ENCODE results near the gene UPB1.
"Not testable (repeated sequence)": the region's sequence is repeated elsewhere in the genome, so short reads cannot be mapped to it uniquely, and the experiment has no call there.

Gene UPB1

GRCh38 chr22:24489011-24489410 lies 6.1 kb upstream of the UPB1 start:
- no peak overlapping the region for H3K4me2 ChIP-seq (ENCODE audit: low read depth, low read length, poor library complexity, severe bottlenecking)
- H3K27me3 ChIP-seq (ENCODE audit: insufficient read depth, low read length, poor library complexity, severe bottlenecking) = no peaks in the 10 kb centered on the region
- H3K4me1 ChIP-seq (ENCODE audit: insufficient read depth, low read length, poor library complexity, severe bottlenecking) = no peaks in the 10 kb centered on the region
- TF ChIP-seq EZH2phosphoT487 (IDR thresholded peaks at IDR 0.05; ENCODE audit: borderline replicate concordance) = no peak
- TF ChIP-seq, protein P1, sequence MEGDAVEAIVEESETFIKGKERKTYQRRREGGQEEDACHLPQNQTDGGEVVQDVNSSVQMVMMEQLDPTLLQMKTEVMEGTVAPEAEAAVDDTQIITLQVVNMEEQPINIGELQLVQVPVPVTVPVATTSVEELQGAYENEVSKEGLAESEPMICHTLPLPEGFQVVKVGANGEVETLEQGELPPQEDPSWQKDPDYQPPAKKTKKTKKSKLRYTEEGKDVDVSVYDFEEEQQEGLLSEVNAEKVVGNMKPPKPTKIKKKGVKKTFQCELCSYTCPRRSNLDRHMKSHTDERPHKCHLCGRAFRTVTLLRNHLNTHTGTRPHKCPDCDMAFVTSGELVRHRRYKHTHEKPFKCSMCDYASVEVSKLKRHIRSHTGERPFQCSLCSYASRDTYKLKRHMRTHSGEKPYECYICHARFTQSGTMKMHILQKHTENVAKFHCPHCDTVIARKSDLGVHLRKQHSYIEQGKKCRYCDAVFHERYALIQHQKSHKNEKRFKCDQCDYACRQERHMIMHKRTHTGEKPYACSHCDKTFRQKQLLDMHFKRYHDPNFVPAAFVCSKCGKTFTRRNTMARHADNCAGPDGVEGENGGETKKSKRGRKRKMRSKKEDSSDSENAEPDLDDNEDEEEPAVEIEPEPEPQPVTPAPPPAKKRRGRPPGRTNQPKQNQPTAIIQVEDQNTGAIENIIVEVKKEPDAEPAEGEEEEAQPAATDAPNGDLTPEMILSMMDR (conservative IDR thresholded peaks at IDR 0.05; ENCODE audit: low read length) = no peak
- no peaks in the 10 kb centered on the region for H3K9me3 ChIP-seq (ENCODE audit: insufficient read depth, low read depth, low read length)
- H3F3A ChIP-seq (ENCODE audit: low read depth) = no peaks in the 10 kb centered on the region
- no peak overlapping the region for H2AFZ ChIP-seq (ENCODE audit: low read length)
- H4K20me1 ChIP-seq (ENCODE audit: insufficient read depth, low read length, poor library complexity, severe bottlenecking) = no peaks in the 10 kb centered on the region
- H3K4me3 ChIP-seq (ENCODE audit: low read length, poor library complexity, severe bottlenecking) = no peak overlapping the region
- H3K79me2 ChIP-seq (ENCODE audit: insufficient read depth, low read length) = no peaks in the 10 kb centered on the region
- H3K9ac ChIP-seq (ENCODE audit: low read depth, low read length, poor library complexity, severe bottlenecking) = no peak overlapping the region
- no peaks in the 10 kb centered on the region for H3K9me2 ChIP-seq (replicated peaks; ENCODE audit: low read depth, low read length)
- no peaks in the 10 kb centered on the region for H3K36me3 ChIP-seq (ENCODE audit: insufficient read depth, low read length)

- H3K9ac ChIP-seq (ENCODE audit: low read depth, low read length, poor library complexity, severe bottlenecking); H2AFZ ChIP-seq (ENCODE audit: low read length); H3K4me2 ChIP-seq (ENCODE audit: low read depth, low read length, poor library complexity, severe bottlenecking); H3K27me3 ChIP-seq (ENCODE audit: insufficient read depth, low read length, poor library complexity, severe bottlenecking); H3K9me2 ChIP-seq (replicated peaks; ENCODE audit: low read depth, low read length); H3K79me2 ChIP-seq (ENCODE audit: insufficient read depth, low read length); H3F3A ChIP-seq (ENCODE audit: low read depth); H3K4me1 ChIP-seq (ENCODE audit: insufficient read depth, low read length, poor library complexity, severe bottlenecking); H3K36me3 ChIP-seq (ENCODE audit: insufficient read depth, low read length); H3K4me3 ChIP-seq (ENCODE audit: low read length, poor library complexity, severe bottlenecking); H4K20me1 ChIP-seq (ENCODE audit: insufficient read depth, low read length, poor library complexity, severe bottlenecking); H3K9me3 ChIP-seq (ENCODE audit: insufficient read depth, low read depth, low read length): not testable (repeated sequence)
Observed at GRCh38 chr22:24489434-24489833, 5.7 kb upstream of the UPB1 start.

DNA sequence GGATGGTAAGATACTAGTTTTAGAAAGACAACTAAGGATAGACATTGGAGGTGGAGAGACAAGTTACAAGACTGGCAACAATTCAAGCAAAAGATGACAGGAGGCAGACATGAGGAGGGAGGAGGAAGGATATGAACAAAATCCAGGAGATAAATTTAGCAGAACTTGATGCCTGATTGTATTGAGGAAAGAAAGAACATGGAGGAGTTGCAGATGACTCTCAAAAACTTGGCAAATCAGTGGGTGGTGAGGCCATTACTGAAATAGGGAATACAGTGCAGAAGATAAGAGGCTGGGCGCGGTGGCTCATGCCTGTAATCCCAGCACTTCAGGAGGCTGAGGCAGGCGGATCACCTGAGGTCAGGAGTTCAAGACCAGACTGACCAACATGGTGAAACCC lies 2.7 kb upstream of the UPB1 start:
- Histone ChIP-seq H3K4me1 (ENCODE audit: insufficient read depth, low read length, poor library complexity, severe bottlenecking) (peaks cover 11% of the 10 kb centered on the region), H3K27me3 (ENCODE audit: insufficient read depth, low read length, poor library complexity, severe bottlenecking) (no peaks in the 10 kb centered on the region)

DNA sequence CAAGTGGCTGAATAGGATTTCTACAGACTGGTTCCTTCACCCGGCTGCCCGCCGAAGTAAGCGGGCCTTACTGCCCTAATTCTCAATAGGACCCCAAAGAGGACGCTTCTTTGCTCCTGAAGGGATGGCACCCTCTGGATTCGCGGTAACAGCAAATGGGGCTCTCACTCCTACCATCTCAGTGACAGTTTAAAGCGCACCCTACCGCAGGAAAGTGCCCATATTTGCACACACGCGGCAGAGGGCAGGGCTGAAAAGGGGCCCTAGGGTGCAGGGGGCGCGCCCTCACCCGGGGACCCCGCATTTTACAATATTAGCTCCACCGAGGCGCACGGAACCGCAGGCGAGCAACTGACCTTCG lies 985 bp upstream of the UPB1 start:
- Histone ChIP-seq H2AFZ (ENCODE audit: low read length) (no peak overlapping the region), H3K4me1 (ENCODE audit: insufficient read depth, low read length, poor library complexity, severe bottlenecking) (peaks cover 27% of the 10 kb centered on the region), H3K27me3 (ENCODE audit: insufficient read depth, low read length, poor library complexity, severe bottlenecking) (no peaks in the 10 kb centered on the region), H3F3A (ENCODE audit: low read depth) (no peaks in the 10 kb centered on the region), H4K20me1 (ENCODE audit: insufficient read depth, low read length, poor library complexity, severe bottlenecking) (no peaks in the 10 kb centered on the region), H3K36me3 (ENCODE audit: insufficient read depth, low read length) (no peaks in the 10 kb centered on the region), H3K79me2 (ENCODE audit: insufficient read depth, low read length) (no peaks in the 10 kb centered on the region), H3K9ac (ENCODE audit: low read depth, low read length, poor library complexity, severe bottlenecking) (no peak overlapping the region), H3K9me2 (replicated peaks; ENCODE audit: low read depth, low read length) (no peaks in the 10 kb centered on the region), H3K4me2 (ENCODE audit: low read depth, low read length, poor library complexity, severe bottlenecking) (no peak overlapping the region), H3K9me3 (ENCODE audit: insufficient read depth, low read depth, low read length) (no peaks in the 10 kb centered on the region), H3K4me3 (ENCODE audit: low read length, poor library complexity, severe bottlenecking) (no peak overlapping the region)
- TF ChIP-seq, protein P1 (conservative IDR thresholded peaks at IDR 0.05; ENCODE audit: low read length) = no peak
- TF ChIP-seq EZH2phosphoT487 (IDR thresholded peaks at IDR 0.05; ENCODE audit: borderline replicate concordance) = no peak

More for the DNA sequence above, 2.7 kb upstream of the UPB1 start:
- no peaks in the 10 kb centered on the region for H3K9me3 ChIP-seq (ENCODE audit: insufficient read depth, low read depth, low read length)
- no peaks in the 10 kb centered on the region for H3K36me3 ChIP-seq (ENCODE audit: insufficient read depth, low read length)
- H3K9me2 ChIP-seq (replicated peaks; ENCODE audit: low read depth, low read length) = no peaks in the 10 kb centered on the region
- no peak overlapping the region for H3K9ac ChIP-seq (ENCODE audit: low read depth, low read length, poor library complexity, severe bottlenecking)
- H3K79me2 ChIP-seq (ENCODE audit: insufficient read depth, low read length) = no peaks in the 10 kb centered on the region
- no peaks in the 10 kb centered on the region for H3F3A ChIP-seq (ENCODE audit: low read depth)
- H2AFZ ChIP-seq (ENCODE audit: low read length) = no peak overlapping the region
- H4K20me1 ChIP-seq (ENCODE audit: insufficient read depth, low read length, poor library complexity, severe bottlenecking) = no peaks in the 10 kb centered on the region
- H3K4me3 ChIP-seq (ENCODE audit: low read length, poor library complexity, severe bottlenecking) = no peak overlapping the region
- no peak overlapping the region for H3K4me2 ChIP-seq (ENCODE audit: low read depth, low read length, poor library complexity, severe bottlenecking)
- TF ChIP-seq EZH2phosphoT487 (IDR thresholded peaks at IDR 0.05; ENCODE audit: borderline replicate concordance) = no peak
- TF ChIP-seq, protein P1 (conservative IDR thresholded peaks at IDR 0.05; ENCODE audit: low read length) = no peak
